ENCODE data around the gene FNDC3B.
A peak's percentile ranks its signal among the peaks of the same experiment; 100 is the strongest.

The FNDC3B gene

DNA sequence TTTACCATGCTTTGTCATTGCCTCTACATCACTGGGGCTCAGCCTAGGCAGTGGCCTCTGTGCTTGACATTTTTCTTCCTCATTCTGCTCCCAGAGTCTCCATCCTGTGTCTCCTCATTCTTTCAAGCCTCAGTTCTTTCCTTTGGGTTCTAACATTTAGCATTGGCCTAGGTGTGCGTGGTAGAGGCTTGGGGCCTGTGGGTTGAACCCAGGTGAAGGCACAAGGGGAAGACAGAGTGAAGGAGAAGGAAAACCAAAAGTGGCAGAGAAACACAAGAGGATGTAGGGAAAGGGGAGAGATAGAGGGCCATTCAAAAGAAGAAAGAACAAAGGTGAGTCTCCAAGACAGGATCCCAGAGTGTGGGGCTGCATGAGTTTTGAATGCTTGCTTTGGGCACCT is 75.7 kb downstream of the FNDC3B start:
- DNase-seq (ENCODE audit: low read depth) = no peak

DNA sequence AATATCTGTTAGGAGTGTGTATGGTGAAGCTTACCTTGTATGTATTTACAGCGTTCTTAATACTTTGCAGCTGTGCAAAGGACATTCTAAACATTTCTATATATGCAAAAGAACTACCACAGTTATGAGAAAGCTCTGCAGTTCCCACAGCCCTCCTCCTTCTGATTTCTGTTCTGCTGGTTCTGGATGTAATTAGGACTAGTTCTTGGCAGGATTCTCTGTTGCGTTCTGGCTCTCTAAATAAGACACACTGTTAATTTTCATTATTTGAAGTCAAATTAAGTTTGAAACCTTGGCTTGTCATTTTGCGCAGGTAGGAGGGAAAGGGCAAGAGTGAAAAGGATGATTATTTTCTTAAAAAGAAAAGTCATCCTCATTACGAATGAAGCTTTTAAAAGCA is 76.4 kb downstream of the FNDC3B start:
- DNase-seq (ENCODE audit: low read depth) = no peak

DNA sequence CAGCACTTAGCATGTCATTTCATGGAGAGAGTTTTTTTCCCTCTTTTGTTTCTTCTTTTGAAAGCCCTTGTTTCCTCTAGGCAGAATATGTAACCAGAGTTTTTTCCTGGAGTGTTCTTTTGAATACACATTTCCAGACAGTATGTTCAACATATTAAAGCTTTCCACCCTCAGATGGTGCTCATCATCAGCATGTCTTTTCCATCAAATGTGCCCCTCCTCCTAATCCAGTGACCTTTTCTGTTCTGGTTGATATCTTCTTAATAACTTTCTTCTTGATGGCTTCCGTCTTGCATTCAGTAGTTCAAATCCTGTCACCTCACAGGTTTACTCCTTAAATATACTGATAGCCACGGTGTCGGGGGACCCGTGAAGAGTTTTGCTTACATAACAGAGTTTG is 78.6 kb downstream of the FNDC3B start:
- DNase-seq (ENCODE audit: low read depth) = no peak

DNA sequence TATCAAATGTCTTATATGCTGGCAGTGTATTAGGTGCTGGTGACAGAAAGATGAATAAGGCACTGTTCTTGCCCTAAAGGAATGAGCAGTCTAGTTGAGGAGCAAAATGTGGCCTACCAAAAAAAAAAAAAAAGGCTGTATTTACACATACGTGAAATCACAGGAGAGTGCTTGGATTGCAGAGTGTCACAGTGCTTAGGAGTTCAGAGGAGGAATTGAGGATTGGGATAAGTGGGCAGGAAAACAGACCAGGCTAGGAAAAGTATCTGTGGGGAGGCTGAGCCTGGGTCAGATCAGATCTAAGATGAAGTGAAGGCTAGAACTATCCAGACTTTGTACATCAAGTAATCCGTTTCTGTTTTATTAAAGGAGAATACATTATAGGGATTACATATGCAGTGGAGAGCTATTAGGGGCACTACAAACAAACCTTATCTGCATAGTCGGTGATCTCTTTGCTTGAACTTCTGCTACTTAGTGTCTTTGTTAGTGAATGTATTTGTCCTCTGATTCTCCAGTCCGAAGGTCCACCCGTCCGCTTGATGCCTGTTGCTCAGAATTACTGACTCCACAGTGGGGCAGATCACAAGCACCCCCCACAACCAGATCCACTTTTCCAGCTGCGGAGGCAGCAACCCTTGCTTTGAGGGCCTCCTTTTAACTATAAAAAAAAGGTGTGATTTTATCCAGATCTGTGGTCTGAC is 80.0 kb downstream of the FNDC3B start:
- no peak for DNase-seq (ENCODE audit: low read depth)

DNA sequence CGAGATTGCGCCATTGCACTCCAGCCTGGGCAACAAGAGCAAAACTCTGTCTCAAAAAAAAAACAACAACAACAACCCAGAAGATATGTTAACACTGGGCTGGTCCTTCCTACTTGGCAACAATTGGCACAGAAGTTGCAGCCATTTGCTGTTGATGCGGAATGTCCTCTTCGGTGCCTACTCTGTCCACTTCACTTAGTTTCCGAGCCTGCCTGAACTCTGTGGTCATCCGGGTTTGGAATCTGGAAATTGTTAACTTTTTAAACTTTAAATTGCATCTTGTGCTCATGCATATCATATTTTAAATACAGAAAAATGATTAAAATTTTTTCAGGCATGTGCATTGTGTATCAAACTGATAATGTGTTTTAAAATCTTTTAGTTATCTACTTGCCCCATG is 81.5 kb downstream of the FNDC3B start:
- no peak for DNase-seq (ENCODE audit: low read depth)

DNA sequence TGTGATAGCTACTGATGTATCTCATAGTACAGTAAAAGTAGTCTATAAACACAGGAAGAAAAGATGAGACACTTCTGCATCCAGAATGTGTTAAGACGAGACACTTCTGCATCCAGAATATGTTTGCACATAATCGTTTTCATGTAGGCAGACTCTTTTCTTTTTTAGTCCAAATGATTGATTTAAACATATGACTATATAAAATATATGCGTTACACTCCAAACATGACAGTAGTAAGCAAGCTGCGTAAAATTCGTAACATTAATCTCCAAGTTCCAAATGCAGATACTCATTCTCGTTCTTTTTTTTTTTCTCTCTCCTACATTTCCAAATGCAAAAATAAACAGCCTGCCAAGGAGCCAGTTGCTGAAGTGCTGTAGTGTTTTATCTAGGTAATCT is 82.6 kb downstream of the FNDC3B start:
- no peak for DNase-seq (ENCODE audit: low read depth)

DNA sequence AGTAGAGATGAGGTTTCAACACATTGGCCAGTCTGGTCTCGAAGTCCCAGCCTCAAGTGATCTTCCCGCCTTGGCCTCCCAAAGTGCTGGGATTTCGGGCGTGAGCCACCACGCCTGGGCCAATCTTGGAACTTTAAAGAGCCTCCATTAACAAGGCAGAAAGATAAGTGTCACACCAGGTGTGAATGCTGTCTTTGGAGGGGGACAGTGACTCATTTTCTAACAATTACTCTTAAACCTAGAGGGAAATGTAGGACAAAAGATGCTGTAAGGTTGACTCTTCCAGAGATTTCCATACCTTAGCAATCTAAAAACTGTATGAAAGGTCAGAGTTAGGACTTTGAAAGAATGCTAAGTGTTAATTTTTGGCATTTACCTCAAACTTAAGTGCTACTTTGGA is 84.9 kb downstream of the FNDC3B start:
- DNase-seq (ENCODE audit: low read depth) = no peak

DNA sequence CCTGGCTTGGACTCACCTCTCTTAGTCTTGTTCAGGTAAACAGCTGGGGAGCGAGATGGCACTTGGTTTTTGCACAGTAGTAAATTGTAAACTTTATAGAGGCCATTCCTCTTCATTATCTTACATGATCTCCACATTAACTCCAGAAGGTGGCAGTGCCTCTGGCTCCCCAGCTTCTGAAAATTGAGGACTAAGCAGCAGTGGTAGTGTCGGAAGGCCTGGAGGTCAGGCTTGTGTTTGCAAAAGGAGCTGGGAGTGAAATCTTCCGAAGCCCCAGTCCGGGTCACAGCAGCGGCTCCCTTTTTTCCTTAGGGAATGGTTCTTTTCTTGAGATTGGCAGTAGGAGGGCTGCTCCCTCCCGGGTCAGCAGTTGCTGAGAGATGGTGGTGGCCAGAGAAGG is 85.7 kb downstream of the FNDC3B start:
- DNase-seq (ENCODE audit: low read depth) = peak; percentile 21

DNA sequence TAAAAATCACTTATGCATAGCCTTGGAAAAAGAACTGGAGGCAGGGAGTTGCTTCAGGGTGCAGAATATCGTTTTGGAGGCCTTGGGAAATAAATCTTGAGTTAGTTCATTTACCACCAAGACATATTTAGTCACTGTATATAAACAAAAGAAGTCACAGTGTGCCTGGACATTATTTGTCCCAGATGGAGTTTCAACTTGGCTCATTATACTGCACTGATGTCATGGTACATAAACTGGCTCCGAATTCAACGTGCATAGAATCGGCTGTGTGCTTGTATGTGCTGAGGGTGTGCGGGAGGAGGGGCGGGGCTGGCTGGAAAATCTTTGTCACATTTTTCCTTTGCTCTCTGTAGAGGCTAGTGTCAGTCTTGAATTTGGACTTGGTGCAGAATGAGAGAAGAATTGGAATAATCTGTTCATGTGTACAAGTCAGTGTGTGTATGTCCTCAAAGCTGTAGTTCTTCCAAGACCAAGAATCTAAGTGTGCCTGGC is 86.6 kb downstream of the FNDC3B start:
- peak; percentile 92 for DNase-seq (ENCODE audit: low read depth)

DNA sequence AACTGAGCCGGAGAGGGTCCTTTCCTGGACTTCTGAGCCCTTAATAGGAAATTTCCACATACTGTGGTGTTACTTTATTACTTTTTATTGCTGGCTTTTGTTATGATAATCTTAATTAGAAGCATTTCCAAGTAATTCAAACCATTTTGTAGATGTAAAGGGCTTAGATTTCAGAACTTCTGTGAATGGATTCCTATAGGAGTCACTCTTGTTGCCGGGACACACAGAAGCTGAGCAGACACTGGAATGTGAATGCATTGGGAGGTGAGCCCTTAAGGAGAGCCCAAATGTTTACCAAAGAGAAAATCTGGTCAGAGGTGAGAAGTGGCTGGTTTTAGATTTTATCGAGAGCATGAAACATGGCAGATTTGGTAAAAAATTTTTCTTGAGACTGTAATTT is 87.4 kb downstream of the FNDC3B start:
- DNase-seq (ENCODE audit: low read depth) = peak; percentile 47

DNA sequence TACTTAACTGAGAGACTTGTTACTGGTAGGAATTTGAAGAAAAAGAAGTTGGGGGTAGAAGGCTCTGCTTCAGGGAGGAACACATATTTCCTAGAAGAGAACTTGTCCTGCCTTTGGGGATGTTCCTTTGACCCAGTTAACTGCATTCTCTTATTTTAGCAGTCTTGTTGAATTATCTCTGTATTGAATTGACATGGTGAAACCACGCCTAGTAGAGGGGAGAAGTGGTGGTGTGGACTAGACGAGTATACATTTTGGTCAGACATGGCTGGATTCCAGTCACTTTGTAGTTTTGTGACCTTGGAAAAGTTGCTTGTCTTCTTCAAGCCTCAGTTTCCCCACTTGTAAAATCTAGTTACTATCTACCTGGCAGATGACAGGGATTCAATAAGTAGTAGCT is 87.8 kb downstream of the FNDC3B start:
- no peak for DNase-seq (ENCODE audit: low read depth)

DNA sequence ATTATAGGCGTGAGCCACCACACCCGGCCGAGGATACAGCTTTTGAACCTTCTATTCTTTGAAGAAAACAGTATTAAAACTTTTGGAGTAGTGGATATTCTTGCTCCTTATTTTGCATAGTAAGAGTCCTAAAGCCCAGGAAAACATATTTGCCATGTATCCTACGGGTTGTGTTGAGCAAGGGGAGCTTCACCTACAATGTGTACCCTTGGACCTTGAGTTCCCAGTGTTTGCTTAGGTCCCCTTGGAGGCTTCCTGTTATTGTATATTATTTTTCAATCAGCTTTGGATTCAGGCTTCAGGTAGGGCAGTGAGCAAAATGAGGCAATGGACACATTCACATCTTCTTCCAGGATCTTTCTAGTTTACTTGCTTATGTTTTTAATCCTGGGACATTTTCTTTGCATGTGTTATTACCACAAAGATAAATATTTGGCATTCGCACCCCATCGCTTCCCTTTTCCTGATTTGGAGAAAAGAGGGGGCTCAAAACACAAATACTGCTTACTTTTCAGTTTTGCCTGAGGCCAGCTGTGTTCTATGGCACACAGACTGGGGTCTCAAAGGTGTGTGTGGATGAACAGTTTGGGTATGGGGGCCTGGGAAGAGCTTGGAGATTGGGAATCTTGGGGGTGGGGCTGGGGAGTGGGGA is 88.7 kb downstream of the FNDC3B start:
- no peak for DNase-seq (ENCODE audit: low read depth)

DNA sequence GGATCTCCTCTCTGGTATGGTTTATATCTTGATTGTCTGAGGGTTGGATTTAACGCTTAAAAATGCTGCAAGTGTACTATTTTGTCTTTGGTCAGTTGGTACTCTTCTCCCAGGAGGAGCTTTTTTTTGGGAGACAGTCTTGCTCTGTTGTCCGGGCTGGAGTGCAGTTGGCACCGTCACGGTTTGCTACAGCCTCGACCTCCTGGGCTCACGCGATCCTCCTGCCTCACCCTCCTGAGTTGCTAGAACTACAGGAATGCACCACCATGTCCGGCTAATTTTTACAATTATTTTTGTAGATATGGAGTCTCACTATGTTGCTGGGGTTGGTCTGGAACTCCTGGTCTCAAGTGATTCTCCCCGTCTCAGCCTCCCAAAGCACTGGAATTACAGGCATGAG is 89.5 kb downstream of the FNDC3B start:
- no peak for DNase-seq (ENCODE audit: low read depth)

DNA sequence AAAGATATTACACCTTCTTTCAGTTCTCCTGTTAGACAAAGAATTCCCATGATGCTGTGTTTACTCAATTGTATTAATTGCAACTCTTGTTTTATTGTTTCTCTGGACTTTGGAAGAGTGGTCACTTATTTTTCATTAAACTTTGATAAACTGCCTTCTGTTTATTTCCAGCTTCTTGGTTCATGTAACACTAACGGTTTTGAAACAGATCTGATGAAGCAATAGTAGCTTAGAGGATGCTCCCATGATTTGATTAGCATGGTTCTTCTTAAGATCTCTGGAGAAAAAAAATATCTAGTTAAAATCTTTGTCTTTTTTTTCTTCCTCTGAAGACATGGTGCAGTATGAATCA is 90.1 kb downstream of the FNDC3B start:
- no peak for DNase-seq (ENCODE audit: low read depth)

DNA sequence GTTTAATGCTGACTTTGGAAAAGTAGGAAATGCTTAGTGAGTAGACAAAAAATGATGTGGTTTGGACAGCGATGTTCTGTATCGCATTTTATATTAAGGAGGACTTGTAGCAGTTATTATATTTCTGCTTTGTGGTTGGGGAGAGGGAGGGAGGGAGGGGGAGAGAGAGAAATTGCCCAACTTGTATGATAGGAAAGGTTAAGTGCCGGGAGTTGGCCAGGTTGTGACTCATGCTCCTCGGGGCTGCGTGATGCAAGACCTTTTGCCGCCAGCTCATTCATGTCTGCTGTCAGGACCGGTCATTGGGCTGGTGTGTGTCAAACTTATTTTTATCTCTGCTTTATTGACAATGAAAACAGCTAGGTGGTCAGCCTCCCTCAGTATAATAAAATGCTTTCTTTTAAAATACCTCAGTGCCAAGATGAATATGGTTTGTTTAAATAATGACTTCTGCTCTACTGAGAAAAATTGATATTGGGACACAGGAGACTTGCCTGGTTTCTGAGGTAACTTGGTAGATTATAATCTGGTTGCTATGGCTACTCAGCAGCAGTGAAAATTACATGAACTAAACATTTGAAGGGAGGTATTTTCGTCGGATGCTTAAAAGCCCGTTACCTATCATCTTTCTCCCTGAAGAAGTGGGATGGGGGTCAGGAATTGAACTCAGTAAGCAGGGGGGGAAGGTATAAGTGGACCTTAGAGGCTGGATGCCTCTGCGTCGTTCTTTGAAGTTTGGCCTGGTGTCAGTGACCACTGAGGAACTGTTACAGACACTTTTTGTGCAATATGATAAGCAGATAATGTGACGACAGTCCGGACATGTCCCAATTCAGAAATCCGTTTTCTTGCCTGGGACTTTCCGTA is 90.7 kb downstream of the FNDC3B start:
- peak; percentile 99 for DNase-seq (ENCODE audit: low read depth)

DNA sequence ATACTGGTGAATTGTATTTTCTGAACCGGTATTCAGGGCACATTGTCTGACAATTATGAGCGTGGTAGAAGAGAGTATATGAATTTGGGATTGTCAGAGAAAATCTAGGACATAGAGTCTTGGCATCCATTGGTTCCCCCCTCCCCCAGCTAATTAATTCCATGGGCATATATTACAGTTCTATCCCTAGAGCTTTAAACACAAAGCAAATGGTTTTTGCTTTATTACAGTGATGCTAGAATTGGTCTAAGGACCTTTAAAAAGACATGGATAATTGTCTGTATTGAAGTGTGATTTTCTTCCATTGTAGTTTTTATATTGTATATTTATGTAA is 91.3 kb downstream of the FNDC3B start:
- no peak for DNase-seq (ENCODE audit: low read depth)

DNA sequence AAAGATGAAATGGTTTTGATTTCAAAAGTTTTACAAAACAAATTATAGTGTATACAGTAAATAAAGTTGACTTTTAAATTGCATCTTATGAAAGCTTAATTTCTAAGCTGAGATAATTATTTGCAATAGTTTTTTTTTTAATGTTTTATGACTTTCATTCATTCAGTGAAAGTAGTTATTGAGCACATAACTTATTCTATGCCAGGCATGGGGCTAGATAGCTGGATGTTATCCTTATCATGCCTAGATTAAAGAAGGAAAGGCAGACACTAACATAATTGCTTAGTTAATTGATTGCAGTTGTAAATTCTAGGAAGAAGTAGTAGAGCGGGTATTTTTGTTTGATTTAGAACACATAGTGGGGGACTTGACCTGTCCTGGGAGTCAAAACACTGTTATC is 92.4 kb downstream of the FNDC3B start:
- no peak for DNase-seq (ENCODE audit: low read depth)

DNA sequence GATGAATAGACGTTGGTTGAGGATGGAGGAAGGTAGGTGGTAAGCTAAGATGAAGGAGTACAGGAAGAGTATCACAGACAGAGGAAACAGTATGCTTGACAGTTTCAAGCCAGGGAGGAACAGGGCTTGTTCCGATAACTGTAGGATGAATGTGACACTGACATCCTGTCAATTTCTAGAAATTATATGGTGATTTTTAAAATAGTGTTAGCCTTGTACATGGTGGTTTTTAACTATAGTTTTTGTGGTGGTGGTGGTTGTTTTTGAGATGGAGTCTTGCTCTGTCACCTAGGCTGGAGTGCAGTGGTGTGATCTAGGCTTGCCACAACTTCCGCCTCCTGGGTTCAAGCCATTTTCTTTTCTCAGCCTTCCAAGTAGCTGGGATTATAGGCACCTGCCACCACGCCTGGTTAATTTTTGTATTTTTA is 92.8 kb downstream of the FNDC3B start:
- DNase-seq (ENCODE audit: low read depth) = no peak

DNA sequence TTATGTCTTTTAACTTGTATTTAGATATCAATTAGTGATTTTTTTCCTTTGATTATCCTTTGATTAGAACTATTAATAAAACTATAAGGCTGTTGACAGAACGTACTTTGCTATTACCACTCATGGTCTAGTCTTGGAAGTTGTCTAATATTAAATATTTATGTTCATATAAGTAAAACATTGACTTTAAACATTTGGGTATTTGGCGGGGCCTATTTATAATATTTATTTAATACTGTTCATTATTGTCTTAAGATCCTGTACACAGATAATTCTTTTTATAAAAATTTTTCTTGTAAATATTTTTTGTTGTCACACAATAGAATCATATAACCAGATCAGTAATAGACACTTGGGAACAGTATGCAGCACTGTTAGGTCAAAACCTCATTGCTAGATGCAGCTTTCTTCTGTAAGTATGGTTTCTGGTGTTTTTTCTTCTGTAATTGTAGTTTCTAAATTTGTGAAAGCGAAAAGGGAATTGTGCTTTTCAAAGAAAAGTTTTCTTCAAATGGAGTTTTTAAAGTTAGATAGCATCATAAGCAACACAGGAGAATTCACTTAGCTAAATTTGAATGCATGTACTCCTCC is 93.4 kb downstream of the FNDC3B start:
- no peak for DNase-seq (ENCODE audit: low read depth)

DNA sequence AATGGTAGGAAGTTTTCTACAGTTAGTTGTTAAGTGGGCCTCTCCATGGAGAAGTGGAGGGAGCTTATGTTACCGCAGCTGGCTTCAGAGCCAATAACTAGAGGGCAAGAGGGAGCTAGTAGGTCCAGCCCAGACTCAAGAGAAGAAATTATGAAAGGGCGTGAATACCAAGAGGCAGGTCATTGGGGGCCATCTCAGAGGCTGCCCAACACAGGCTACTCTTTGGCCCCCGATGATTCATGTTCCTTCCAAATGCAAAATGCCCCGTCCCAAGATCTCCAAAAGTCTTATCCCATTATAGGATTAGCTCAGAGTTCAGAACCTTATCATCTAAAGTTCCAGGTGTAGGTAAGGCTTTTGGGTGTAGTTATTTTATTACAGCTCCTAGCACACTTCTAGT is 94.5 kb downstream of the FNDC3B start:
- no peak for DNase-seq (ENCODE audit: low read depth)

DNA sequence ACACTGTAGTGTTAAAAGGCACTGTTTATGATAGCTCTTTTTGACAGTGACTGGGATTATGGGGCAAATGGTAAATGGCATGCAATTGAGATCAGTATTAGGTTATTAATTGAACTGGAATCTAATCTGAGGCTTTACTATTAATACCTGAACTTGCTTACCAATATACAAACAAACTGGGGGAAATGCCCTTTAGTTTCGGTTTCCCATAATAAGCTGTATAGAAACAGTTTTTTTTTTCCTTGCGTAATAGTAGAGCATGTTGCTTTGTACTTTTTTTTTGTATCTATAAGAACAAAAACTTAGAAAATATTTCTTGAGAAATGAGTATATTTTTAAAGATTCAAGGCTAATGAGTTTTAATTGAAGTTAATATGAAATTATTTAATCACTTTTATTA is 95.0 kb downstream of the FNDC3B start:
- DNase-seq (ENCODE audit: low read depth) = no peak

DNA sequence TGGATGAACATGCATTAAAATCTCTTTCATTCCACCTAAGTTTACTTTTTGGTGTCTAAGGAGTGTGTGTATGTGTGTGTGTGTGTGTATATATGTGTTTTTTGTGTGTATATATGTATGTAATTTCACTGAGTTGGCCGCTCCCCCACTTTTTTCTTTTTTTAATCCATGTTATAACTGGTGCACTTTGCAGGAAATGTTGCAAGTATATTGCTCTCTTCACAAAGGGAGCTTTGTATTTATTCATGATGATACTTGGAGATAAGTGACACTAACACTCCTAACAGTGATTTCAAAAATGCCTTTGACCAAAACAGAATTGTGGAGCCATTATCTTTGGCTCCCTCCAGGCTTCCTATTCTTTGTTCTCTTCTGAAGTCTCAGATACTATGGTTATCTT is 95.8 kb downstream of the FNDC3B start:
- DNase-seq (ENCODE audit: low read depth) = peak; percentile 33

DNA sequence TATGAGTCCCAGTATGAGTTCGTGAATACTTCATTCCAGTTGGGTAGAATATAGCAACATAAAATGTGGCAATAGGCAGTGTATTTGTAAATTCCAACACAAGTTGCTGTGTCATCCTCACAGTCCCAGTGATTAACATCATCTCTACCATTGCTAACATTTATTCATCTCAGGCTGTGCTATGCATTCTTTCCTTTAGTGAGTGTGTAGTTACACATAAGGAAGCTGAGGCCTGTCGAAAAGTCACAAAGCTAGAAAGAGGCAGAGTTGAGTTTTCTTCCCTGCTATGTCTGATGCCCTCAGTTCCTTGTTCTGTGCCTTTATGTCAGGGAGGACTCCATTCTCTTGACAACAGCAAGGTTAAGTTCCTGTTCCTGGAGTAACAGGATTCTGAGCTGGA is 96.4 kb downstream of the FNDC3B start:
- DNase-seq (ENCODE audit: low read depth) = peak; percentile 90
